ENCODE measurements around the gene TGFBR2. TPM values are rescaled to one million over a fixed set of nuclear protein-coding genes. Genes with fewer than 3 reads are reported as not detected.

TGFBR2 gene
- total RNA-seq, 1 donor from 2014 or later, result 68.7 TPM

- TF ChIP-seq CTCF (IDR thresholded peaks at IDR 0.05; ENCODE audit: unreplicated experiment), result no peak
- Mint-ChIP-seq H3K27me3 (ENCODE audit: unreplicated experiment) (peaks cover 4% of the 10 kb centered on the region), H3K9me3 (ENCODE audit: unreplicated experiment) (no peaks in the 10 kb centered on the region), H3K27ac (ENCODE audit: unreplicated experiment) (no peak overlapping the region), H3K4me3 (ENCODE audit: unreplicated experiment) (peak overlapping the region; percentile 61), H3K36me3 (ENCODE audit: low read depth, unreplicated experiment) (peaks cover 11% of the 10 kb centered on the region), H3K4me1 (ENCODE audit: unreplicated experiment) (peaks cover 64% of the 10 kb centered on the region)
- no peak for DNase-seq (ENCODE audit: low spot score)
Measured at GRCh38 chr3:30613133-30613825, 6.9 kb downstream of the TGFBR2 start.

- H3K27me3 Mint-ChIP-seq (ENCODE audit: unreplicated experiment), result peaks cover 4% of the 10 kb centered on the region
- H3K4me1 Mint-ChIP-seq (ENCODE audit: unreplicated experiment), result peaks cover 64% of the 10 kb centered on the region
- DNase-seq (ENCODE audit: low spot score), result no peak
- peaks cover 20% of the 10 kb centered on the region for H3K36me3 Mint-ChIP-seq (ENCODE audit: low read depth, unreplicated experiment)
- H3K27ac Mint-ChIP-seq (ENCODE audit: unreplicated experiment), result no peak overlapping the region
- no peak for TF ChIP-seq CTCF (IDR thresholded peaks at IDR 0.05; ENCODE audit: unreplicated experiment)
- H3K4me3 Mint-ChIP-seq (ENCODE audit: unreplicated experiment), result no peak overlapping the region
- H3K9me3 Mint-ChIP-seq (ENCODE audit: unreplicated experiment), result no peaks in the 10 kb centered on the region
Measured at GRCh38 chr3:30614373-30614772, 8.0 kb downstream of the TGFBR2 start.

GRCh38 chr3:30614943-30615342, 8.5 kb downstream of the TGFBR2 start:
- Mint-ChIP-seq H3K27ac (ENCODE audit: unreplicated experiment) (no peak overlapping the region), H3K9me3 (ENCODE audit: unreplicated experiment) (no peaks in the 10 kb centered on the region), H3K36me3 (ENCODE audit: low read depth, unreplicated experiment) (peaks cover 24% of the 10 kb centered on the region), H3K4me1 (ENCODE audit: unreplicated experiment) (peaks cover 62% of the 10 kb centered on the region), H3K27me3 (ENCODE audit: unreplicated experiment) (peaks cover 7% of the 10 kb centered on the region), H3K4me3 (ENCODE audit: unreplicated experiment) (no peak overlapping the region)
- no peak for DNase-seq (ENCODE audit: low spot score)
- TF ChIP-seq CTCF (IDR thresholded peaks at IDR 0.05; ENCODE audit: unreplicated experiment), result no peak

- Mint-ChIP-seq H3K9me3 (ENCODE audit: unreplicated experiment) (no peaks in the 10 kb centered on the region), H3K27ac (ENCODE audit: unreplicated experiment) (no peak overlapping the region), H3K27me3 (ENCODE audit: unreplicated experiment) (peaks cover 7% of the 10 kb centered on the region), H3K4me1 (ENCODE audit: unreplicated experiment) (peaks cover 57% of the 10 kb centered on the region), H3K4me3 (ENCODE audit: unreplicated experiment) (no peak overlapping the region), H3K36me3 (ENCODE audit: low read depth, unreplicated experiment) (peaks cover 29% of the 10 kb centered on the region)
- DNase-seq (ENCODE audit: low spot score), result no peak
- TF ChIP-seq CTCF (IDR thresholded peaks at IDR 0.05; ENCODE audit: unreplicated experiment), result no peak
Measured at GRCh38 chr3:30615615-30616346, 9.4 kb downstream of the TGFBR2 start.
